ENCODE results near the gene ROR2.
"Not testable (repeated sequence)": the region's sequence is repeated elsewhere in the genome, so short reads cannot be mapped to it uniquely, and the experiment has no call there.

ROR2 gene

GRCh38 chr9:91924090-91924489 is 25.9 kb downstream of the ROR2 start:
- FAIRE-seq (no peak), DNase-seq (ENCODE audit: low spot score) (no peak)

- no peak for FAIRE-seq
- DNase-seq (ENCODE audit: low spot score) = no peak
These were observed 26.9 kb downstream of the ROR2 start for GRCh38 chr9:91923145-91923544.

- FAIRE-seq (no peak), DNase-seq (ENCODE audit: low spot score) (no peak)
These were observed 28.7 kb downstream of the ROR2 start for GRCh38 chr9:91921371-91921770.

GRCh38 chr9:91920630-91921350 is 29.2 kb downstream of the ROR2 start:
- FAIRE-seq = no peak

GRCh38 chr9:91919621-91920020 is 30.4 kb downstream of the ROR2 start:
- FAIRE-seq = no peak

More at GRCh38 chr9:91920630-91921350, 29.2 kb downstream of the ROR2 start:
- DNase-seq (ENCODE audit: low spot score) = no peak

GRCh38 chr9:91917436-91917835 is 32.6 kb downstream of the ROR2 start:
- DNase-seq (ENCODE audit: low spot score) (no peak), FAIRE-seq (no peak)

More at GRCh38 chr9:91919621-91920020, 30.4 kb downstream of the ROR2 start:
- DNase-seq (ENCODE audit: low spot score) = no peak

GRCh38 chr9:91915524-91916263 is 34.3 kb downstream of the ROR2 start:
- FAIRE-seq (no peak), DNase-seq (ENCODE audit: low spot score) (no peak)

- DNase-seq (ENCODE audit: low spot score) (no peak), FAIRE-seq (no peak)
These were observed 35.1 kb downstream of the ROR2 start for GRCh38 chr9:91914937-91915336.

GRCh38 chr9:91914404-91914803 is 35.6 kb downstream of the ROR2 start:
- FAIRE-seq (no peak), DNase-seq (ENCODE audit: low spot score) (no peak)

- no peak for FAIRE-seq
- DNase-seq (ENCODE audit: low spot score) = no peak
These were observed 36.0 kb downstream of the ROR2 start for GRCh38 chr9:91913986-91914385.

GRCh38 chr9:91913096-91913495 is 36.9 kb downstream of the ROR2 start:
- DNase-seq (ENCODE audit: low spot score) = no peak

GRCh38 chr9:91911657-91912056 is 38.4 kb downstream of the ROR2 start:
- FAIRE-seq (no peak), DNase-seq (ENCODE audit: low spot score) (no peak)

More at GRCh38 chr9:91913096-91913495, 36.9 kb downstream of the ROR2 start:
- no peak for FAIRE-seq

GRCh38 chr9:91909256-91909655 is 40.8 kb downstream of the ROR2 start:
- FAIRE-seq; DNase-seq (ENCODE audit: low spot score): not testable (repeated sequence)

GRCh38 chr9:91908746-91909145 is 41.3 kb downstream of the ROR2 start:
- no peak for DNase-seq (ENCODE audit: low spot score)
- no peak for FAIRE-seq

GRCh38 chr9:91908293-91908623 is 41.8 kb downstream of the ROR2 start:
- FAIRE-seq (no peak), DNase-seq (ENCODE audit: low spot score) (no peak)

- DNase-seq (ENCODE audit: low spot score) = no peak
- FAIRE-seq = no peak
These were observed 42.3 kb downstream of the ROR2 start for GRCh38 chr9:91907484-91908292.

- peak; percentile 67 for DNase-seq (ENCODE audit: low spot score)
- FAIRE-seq = no peak
These were observed 44.0 kb downstream of the ROR2 start for GRCh38 chr9:91905991-91906469.

- FAIRE-seq = no peak
- DNase-seq (ENCODE audit: low spot score) = no peak
These were observed 44.8 kb downstream of the ROR2 start for GRCh38 chr9:91905237-91905650.

- DNase-seq (ENCODE audit: low spot score) = no peak
These were observed 45.3 kb downstream of the ROR2 start for GRCh38 chr9:91904588-91905236.

GRCh38 chr9:91903126-91903911 is 46.7 kb downstream of the ROR2 start:
- FAIRE-seq (no peak), DNase-seq (ENCODE audit: low spot score) (no peak)

More at GRCh38 chr9:91904588-91905236, 45.3 kb downstream of the ROR2 start:
- peak; percentile 99 for FAIRE-seq
